NCI-H2171 treated with DMSO at 0.1 percent for 48 hours (cell line): Measurements from ENCODE around the gene ANKS1B.
"Not testable (repeated sequence)": the region's sequence is repeated elsewhere in the genome, so short reads cannot be mapped to it uniquely, and the experiment has no call there.

Source experiments
- DNase-seq: peaks from one replicate; lab custom pipeline; 2025; lab: John Stamatoyannopoulos, UW

Gene ANKS1B

DNA sequence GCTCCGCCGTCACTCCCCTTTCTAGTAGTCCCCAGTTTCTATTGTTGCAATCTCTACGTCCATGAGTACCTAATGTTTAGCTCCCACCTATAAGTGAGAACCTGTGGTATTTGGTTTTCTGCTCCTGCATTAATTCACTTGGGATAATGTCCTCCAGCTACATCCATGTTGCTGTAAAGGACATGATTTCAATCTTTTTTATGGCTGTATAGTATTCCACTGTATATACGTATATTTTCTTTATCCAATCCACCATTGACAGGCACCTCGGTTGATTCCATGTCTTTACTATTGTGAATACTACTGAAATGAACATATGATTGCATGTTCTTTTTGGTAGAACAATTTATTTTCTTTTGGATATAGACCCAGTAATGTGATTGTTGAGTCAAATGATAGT is 114.7 kb downstream of the ANKS1B start:
- DNase-seq = no peak

DNA sequence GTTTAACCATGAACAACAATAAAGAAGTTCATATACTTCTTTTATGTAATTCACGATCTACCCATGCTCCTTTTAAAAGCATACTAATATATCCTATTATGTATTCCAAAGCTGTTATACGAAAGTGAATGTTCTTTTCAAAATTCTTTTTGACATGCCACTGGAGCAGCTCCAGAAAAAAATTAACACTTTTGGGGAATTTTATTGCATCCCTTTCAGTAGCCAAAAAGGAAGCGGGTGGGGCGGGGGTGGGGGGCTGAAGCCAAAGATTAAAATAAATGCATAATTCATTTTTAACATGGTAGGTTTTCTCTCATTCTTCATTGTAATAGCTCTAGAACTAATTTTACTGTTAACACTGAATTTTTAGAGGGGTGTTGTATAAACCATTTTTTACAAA is 123.0 kb downstream of the ANKS1B start:
- no peak for DNase-seq

DNA sequence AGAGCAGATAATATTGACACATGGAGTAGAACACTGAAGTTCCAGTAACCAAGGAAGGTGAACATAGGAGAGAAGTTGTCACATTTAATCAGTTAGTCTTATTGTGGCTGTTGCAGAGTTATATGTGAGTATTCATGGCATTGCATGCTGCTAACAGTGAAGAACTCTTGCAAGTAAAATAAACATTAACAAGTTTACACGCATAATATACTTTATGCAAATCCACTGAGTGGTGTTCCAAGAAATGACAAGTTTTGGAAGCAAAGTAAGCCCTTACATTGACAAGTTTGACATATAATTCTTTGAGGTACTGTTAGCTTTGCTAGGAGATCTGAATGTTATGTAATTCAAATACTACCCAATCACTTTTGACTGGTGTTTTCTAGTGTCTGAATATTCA is 125.6 kb downstream of the ANKS1B start:
- no peak for DNase-seq

DNA sequence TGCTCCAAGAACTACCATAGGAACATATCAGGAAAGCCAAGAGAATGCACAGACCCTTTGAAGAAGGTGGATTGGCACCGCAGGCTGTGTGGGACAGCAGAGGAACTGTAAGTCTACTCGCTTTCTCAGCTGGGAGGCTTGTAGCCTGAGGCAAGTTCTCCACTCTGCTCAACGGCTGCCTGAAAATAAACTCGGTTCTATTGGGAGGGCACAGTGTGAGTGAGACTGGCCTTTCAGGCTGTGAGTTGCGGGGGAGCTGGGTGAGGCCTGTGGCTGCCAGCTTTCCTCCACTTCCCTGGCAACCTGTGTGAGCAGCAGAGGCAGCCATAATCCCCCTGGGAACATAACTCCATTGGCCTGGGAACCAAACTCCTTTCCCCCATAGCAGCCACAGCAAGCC is 132.1 kb downstream of the ANKS1B start:
- no peak for DNase-seq

DNA sequence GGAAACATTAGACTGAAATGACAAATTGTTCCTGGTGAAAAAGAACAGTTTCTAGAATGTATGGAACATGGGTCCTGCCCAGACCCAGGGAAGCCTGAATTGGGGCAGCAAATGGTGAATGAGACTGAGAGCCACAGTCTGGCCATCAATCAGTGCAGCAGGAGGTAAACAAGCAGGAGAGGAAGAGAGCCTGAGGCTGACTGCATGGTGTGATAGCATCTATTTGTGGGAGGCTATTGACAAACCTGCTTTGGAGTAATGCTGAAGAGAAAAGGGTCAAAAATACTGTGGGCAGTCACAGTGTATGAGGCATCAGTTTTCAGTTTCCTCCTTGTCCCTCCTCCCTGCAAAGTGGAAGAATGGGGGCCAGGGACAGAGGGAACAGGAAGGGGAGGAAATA is 136.8 kb downstream of the ANKS1B start:
- no peak for DNase-seq

DNA sequence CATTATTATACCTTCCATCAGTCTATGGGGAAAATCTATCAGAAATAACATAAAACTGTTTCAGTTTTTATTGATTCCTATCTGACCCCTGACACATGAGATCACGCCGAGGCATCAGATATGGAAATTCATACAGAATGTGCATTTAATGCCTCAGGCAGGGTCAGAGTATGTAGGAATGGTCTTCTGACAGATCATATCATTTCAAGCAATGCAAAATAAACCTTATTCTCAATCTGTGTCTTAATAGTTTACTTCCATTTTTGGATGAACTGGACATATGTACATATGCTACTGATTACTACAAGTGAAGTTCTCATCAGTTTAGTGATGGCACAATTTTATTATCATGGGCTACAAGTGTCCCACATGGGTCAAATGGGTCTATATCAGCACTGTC is 150.0 kb downstream of the ANKS1B start:
- no peak for DNase-seq

DNA sequence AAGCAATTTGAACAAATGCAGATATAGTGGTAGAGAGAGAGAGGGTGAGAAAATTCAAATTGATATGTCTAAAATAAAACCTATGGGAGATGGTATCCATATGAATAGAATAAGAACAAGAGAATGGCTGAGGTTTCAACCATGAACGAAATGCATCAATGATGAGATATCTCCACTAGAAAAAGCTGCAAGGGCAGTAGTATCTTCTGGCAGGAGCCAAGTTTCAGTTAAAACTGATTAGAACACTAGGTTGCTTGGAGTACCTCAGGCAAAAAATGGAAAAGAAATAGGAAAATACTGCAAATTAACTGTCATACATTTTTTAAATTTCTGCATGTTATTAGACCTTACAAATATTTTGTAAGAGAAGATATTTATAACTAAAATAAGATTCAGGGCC is 151.3 kb downstream of the ANKS1B start:
- peak; percentile 64 for DNase-seq

DNA sequence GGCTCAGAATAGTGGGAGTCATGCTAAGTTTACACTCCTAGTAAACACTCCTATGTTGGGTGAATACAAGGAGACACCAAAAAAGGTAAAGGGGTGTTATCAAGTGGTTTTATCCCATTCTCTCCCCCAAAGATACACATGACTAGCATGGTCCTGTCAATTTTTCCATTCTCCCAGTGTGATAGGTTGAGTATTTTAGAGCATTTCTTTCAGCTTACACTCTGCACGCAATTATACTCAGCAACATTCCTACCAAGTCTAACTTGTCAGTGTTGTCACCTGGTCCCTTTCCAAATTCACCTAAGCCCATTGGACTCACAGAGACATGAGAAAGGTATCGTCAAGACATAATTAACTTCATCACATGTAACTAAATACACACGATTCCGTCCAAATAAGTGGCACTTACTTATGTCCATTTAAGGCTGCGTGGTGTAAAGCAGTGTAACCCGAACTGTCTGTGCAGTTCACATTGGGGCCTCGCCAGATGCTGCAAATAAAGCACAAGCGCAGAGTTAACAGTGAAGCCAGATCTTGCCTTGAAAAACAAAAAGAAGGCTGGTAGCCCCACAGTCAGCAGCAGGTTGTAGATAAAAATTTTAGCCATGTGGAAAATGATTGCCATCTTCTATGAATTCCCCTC is 159.7 kb downstream of the ANKS1B start:
- peak; percentile 97 for DNase-seq

DNA sequence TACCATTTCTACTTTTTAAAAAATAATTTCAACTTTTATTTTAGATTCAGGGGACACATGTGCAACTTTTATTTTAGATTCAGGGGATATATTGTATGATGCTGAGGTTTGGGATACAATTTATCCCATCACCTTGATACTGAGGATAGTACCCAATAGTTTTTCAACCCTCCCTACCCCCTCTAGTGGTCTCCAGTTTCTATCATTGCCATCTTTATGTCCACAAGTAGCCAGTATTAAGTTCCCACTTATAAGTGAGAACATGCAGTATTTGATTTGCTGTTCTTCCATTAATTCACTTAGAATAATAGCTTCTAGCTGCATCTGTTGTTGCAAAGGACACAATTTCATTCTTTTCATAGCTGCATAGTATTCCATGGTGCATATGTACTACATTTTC is 162.5 kb downstream of the ANKS1B start:
- no peak for DNase-seq

DNA sequence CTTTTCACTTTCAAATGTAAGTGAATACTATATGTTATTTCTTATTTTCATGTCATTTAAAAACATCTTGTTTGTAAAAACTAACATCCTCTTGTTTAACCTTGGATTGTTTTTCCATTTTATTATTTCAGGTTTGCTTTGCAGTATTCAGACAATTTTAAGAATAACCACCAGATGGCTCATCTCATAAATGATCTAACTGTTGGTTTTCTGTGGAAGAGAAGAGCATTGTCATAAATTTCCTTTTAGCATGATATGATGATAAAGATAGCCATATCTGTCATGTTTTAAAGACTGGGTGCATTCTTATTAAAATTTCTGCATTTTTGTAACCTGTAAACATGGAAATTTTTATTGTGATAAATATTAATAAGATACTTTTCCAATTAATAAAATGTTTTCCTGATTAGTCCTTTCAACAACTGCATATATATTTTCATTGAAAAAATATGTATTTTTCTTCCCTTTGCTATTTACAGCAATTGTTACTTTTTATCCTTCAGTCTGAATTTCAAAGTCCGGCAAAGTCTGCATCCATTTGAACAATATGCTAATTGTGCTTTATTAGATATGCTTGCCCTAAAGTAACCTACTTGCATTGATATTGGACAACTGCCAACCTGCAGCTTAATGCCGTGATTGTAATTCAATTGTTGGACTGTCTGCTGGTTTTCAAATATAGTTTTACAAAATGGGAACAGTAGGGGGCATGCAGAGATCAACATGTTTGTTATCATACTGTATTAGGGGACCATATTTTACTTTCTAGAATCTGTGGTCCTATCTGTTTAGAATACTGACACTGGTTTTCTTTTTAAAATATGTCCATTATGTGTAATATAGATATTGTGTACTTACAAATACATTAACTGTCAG is 173.8 kb downstream of the ANKS1B start:
- peak; percentile 92 for DNase-seq

DNA sequence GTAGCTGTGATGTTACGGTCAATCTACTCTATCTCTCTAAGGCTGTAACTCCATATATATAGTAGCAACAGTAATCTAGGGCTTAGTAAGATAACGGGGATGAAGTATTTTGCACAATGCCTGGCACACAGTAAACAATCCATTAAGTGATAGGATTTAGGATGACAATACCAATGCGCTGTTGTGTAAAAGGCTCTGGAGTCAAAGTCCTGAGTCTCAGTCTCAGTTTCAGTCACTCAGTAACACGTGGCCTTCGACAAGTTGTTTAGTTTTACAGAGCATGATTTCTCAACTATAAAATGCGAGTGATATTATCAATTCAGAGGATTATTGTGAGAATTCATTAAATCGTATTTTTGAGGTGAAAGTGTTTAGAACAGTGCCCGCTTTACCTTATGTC is 174.8 kb downstream of the ANKS1B start:
- no peak for DNase-seq

DNA sequence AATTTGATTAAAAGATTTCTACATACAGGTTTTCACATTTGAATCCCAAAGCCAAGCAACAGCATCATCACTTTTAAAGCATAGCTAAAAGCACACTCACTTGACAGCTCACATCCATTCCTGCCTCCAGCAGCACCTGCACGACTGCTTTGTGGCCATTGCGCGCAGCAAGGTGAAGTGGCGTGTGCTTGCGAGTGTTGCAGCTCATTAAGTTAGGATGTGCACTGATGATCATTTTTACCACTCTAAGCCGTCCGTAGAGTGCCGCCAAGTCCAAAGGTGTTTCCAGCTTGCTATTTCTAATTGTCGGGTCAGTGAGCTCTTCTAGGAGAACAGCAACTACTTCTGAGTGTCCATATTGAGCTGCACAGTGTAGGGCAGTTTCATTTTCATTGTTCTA is 178.4 kb downstream of the ANKS1B start:
- no peak for DNase-seq

DNA sequence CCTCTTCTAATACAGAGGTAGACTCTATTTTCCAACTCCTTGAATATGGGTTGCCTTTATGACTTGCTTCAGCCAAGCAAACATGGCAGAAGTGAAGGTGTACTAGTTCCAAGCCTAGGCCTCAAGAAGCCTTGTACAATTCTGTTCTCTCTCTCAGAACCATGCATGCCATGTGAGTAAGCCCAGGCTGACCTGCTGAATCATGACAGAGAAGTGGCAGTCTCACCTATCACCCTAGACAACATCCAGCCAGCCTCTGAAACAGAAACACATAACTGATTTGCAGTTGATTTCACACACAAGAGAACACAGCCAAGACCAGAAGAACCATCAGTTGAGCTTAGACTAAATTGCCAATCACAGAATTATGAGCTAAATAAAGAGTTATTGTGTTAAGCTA is 180.0 kb downstream of the ANKS1B start:
- no peak for DNase-seq

DNA sequence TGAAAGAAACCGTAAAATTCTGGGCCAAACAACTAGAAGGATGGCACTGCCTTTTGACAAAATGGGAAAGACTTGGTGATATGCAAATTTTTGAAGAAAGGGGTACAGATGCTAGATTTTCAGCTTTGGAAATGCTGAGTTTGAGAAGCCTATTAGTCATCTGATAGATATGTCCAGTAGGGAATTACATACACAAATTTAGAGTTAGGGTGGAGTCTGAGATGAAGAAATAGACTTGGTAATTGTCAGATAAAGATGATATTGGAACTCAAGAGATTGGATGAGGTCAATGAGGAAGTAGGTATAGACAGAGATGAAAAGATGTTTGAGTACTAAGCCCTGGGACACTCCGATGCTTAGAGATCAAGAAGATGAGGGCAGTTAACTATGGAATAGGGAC is 184.1 kb downstream of the ANKS1B start:
- no peak for DNase-seq

DNA sequence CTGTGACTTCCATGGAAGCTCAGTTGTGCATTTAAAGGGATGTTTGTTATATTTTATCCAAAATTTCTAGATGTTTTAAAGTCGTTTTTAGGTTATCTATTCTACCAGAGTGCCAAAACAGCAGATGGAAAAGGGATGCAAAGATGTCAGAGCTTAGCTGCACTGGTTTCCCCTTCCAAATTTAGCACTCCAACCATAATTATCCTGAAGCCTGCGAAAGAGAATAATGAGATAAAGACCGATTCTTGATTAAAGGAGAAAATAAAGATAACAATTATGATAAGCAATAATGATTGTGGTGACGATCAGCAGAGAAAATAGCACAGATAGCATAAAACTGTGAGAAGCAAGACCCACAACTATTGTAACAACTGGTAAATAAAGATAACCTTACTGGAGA is 186.8 kb downstream of the ANKS1B start:
- not testable (repeated sequence) for DNase-seq

DNA sequence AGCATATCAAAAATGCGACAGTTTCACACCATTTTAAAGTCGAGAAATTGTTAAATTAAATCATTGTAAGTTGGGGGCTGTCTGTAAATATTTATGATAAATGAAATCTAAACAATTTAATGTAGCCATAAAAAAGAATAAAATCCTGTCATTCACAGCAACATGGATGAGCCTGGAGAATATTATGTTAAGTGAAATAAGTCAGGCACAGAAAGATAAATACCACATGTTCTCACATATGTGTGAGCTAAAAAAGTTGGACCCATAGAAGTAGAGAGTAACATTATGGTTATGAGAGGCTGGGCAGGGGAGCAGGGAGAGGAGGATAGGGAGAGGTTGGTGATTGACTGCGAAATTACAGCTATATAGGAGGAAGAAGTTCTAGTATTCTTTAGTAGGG is 201.3 kb downstream of the ANKS1B start:
- DNase-seq = no peak

DNA sequence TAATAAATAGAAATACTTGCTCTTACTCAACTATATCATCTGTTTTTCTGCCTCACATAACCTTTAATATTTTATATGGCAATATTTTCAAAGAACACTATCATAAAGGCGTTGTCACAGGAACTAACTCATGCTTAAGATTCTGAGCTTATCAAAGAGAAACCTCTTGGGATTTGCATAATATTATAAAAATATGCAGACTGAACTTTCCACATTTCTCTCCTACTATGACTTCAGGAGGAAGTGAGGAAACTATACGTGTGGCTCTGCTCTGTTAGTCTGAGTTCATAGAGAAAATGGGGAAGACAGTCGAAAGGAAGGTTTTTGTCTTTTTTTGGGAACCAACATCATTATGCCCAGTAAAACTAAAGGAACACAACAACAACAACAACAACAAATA is 212.5 kb downstream of the ANKS1B start:
- DNase-seq = no peak

DNA sequence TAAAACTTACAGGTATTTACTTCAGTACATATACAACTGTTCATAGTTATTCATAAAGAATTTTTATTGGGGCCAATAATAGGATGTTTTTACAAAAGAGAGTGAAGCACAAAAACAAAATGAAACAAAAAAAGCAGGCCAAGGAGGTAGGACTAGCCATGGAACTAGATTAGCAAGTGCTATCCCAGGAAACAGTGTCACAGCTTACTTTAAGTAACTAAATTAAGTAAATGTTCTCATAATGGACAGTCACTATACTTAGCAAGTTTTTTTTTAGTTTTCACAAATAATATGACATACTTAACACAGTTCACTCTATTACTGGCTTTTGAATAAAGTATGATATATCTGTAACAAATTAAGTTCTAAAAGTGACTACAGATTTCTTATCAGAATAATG is 213.1 kb downstream of the ANKS1B start:
- no peak for DNase-seq

DNA sequence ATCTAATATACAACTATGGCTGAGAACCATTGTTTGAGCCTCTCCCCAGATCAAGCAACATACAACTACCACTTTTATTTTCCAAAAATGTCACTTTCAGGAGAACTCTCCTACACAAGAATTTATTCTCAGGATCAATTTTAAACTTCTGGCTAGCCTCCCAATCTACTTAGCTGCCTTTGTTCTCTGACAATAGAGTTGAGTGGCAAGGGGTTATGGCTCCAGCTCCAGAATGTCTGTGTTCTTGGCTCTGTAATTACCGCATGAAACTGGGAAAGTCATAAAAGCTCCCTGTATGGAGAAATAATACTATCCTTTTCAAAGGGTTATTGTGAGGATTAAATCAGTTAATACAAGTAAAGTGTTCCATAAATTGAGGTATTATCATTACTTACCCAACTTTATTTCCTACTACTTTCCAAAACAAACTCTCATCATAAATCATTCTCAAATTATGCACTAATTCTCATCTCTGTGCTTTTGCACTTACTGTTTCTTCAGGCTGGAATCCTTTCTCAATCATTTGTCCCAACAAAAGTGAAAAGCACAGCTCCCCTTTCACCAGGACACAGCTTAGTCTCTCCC is 215.2 kb downstream of the ANKS1B start:
- DNase-seq = no peak

DNA sequence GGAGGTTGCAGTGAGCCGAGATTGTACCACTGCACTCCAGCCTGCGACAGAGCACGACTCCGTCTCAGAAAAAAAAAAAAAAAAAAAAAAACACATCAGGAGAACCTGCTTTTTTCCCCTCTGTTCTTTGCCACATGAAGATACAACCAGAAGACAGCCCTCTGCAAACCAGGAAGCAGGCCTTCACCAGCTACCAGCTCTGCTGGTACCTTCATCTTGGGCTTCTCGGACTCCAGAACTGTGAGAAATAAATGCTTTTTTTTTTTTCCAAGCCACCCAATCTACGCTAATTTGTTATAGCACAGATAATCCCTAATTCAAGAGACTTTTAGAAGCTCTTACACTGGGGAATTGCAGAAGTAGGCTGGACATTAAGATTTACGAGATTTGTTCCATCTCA is 216.0 kb downstream of the ANKS1B start:
- no peak for DNase-seq

DNA sequence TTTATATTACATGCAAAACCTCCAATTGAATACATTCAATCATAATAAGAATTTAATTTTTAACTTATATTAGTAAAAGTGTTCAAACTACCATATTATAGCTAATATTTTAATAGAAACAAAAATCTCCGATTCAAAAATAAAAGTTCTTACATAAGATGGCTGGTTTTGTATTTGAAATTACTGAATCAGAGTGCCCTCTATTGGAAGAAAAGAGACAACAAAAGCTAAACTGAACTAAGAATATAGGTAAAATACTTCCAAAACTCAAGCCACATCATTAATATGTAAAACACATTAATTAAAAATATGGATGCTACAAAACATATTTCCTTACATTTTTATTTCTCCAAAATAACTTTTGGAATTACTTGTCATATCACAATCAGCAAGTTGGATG is 216.9 kb downstream of the ANKS1B start:
- peak; percentile 57 for DNase-seq

DNA sequence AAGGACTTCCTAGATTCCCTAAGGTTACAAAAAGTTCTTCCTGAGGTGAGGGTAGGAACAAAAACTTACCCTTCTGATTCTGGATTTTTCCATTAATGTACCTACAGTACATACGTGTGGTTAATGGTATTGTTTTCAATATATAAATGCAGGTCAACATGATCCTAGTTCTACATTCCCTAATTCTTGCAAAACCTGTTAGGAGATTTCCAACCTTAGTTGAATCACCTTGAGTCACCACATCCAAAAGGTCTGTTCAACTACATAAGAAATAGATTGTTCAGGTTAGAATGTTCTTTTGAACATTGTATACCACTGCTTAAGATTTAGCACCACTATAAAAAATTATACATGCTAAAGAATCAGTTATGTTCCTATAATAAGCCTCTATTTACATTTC is 218.3 kb downstream of the ANKS1B start:
- DNase-seq = no peak

DNA sequence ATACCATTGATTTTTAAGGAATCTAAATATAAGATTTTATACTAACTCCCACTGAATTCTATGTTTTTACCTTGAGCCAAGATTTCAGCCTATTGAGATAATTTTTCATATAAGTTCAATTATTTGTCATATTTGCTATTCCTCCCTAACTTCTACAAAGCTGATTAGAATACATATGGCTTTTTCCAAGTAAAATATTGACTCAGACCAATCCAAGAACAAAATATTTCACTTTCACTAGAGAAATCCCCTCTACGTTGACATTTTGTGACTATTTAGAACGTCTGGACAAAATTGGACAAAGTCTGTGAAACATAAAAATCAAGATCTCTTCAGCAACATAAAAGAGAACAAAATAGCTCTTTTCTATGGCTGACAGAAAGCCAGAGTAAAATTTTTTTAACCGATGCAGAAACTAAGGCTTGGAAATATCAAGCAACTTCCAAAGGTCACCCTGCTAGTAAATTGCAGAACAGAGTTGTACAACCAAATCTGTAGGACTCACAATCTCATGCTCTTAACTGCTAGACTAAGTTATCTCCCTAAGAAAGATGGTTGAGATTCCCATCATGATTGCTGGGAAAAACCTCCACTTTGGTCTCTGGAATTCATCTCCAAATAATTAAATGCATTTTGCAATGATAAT is 219.1 kb downstream of the ANKS1B start:
- no peak for DNase-seq
